OCI-LY1 (cell line): ENCODE results near the gene RANBP17.

Experiments used
- H2AFZ ChIP-seq: fragments of 200-600 bp; sonication (generic), shearing (Covaris generic); 2 replicates; pipeline ENCODE4 v1.6.0; 2014; ENCODE audit warnings: antibody characterized with exemption, mild to moderate bottlenecking, low read length
- H3F3A ChIP-seq: fragments of 200-600 bp; sonication (generic), shearing (Covaris generic); 2 replicates; pipeline ENCODE4 v1.6.0; 2014; ENCODE audit warnings: mild to moderate bottlenecking, antibody characterized with exemption, low read length, moderate library complexity; ENCODE audit not compliant: insufficient read depth
- H3K27ac ChIP-seq: fragments of 200-600 bp; sonication (generic); 2 replicates; pipeline ENCODE4 v1.5.1; 2014; ENCODE audit warnings: low read length, mixed run types, mild to moderate bottlenecking, low read depth; ENCODE audit not compliant: poor library complexity, severe bottlenecking
- H3K27me3 ChIP-seq: fragments of 200-600 bp; sonication (generic); 2 replicates; pipeline ENCODE4 v1.6.0; 2014; ENCODE audit warnings: antibody characterized with exemption, mild to moderate bottlenecking, low read length, moderate library complexity; ENCODE audit not compliant: insufficient read depth
- H3K36me3 ChIP-seq: fragments of 200-600 bp; sonication (generic); 2 replicates; pipeline ENCODE4 v1.6.1; 2014; ENCODE audit warnings: mild to moderate bottlenecking, antibody characterized with exemption, low read length, moderate library complexity, mixed read lengths; ENCODE audit not compliant: insufficient read depth
- H3K4me1 ChIP-seq: fragments of 200-600 bp; sonication (generic); 2 replicates; pipeline ENCODE4 v1.5.1; 2014; ENCODE audit warnings: mild to moderate bottlenecking, low read length, moderate library complexity; ENCODE audit not compliant: insufficient read depth, severe bottlenecking
- H3K4me2 ChIP-seq: fragments of 200-600 bp; sonication (generic), shearing (Covaris generic); 2 replicates; pipeline ENCODE4 v1.6.1; 2014; ENCODE audit warnings: low read length
- H3K4me3 ChIP-seq: fragments of 200-600 bp; sonication (generic); 2 replicates; pipeline ENCODE4 v1.5.1; 2014; ENCODE audit warnings: low read length, low read depth, mild to moderate bottlenecking, mixed read lengths; ENCODE audit not compliant: poor library complexity, severe bottlenecking
- H3K79me2 ChIP-seq: fragments of 200-600 bp; shearing (Covaris generic); 2 replicates; pipeline ENCODE4 v1.6.1; 2016; ENCODE audit warnings: mixed run types, low read length, mixed read lengths; ENCODE audit not compliant: insufficient read depth
- H3K9ac ChIP-seq: fragments of 200-600 bp; sonication (generic), shearing (Covaris generic); 2 replicates; pipeline ENCODE4 v1.6.1; 2014; ENCODE audit warnings: mild to moderate bottlenecking, low read length, mixed read lengths
- H3K9me2 ChIP-seq: fragments of 200-600 bp; sonication (generic), shearing (Covaris generic); 2 replicates; pipeline ENCODE4 v1.6.1; 2014; ENCODE audit warnings: low read depth, mild to moderate bottlenecking, low read length, mixed read lengths
- H3K9me3 ChIP-seq: fragments of 200-600 bp; shearing (Covaris generic); 2 replicates; pipeline ENCODE4 v1.6.1; 2014; ENCODE audit warnings: low read length, mixed read lengths
- H4K20me1 ChIP-seq: fragments of 200-600 bp; sonication (generic), shearing (Covaris generic); 2 replicates; pipeline ENCODE4 v1.6.0; 2016; ENCODE audit warnings: mild to moderate bottlenecking, low read length; ENCODE audit not compliant: insufficient read depth
- CTCF ChIP-seq: fragments of 200-600 bp; sonication (generic), shearing (Covaris generic); IDR thresholded peaks from 2 replicates; pipeline ENCODE4 v1.5.1; 2017; ENCODE audit warnings: mild to moderate bottlenecking, antibody characterized with exemption, low read length, moderate library complexity, mixed read lengths
- EZH2 ChIP-seq: fragments of 200-600 bp; sonication (generic), shearing (Covaris generic); IDR thresholded peaks from 2 replicates; pipeline ENCODE4 v1.8.0; 2017; ENCODE audit warnings: borderline replicate concordance, mixed run types, mild to moderate bottlenecking, antibody characterized with exemption, low read length, moderate library complexity, mixed read lengths

Gene RANBP17

GRCh38 chr5:170818232-170818631 is 43.6 kb upstream of the RANBP17 start:
- no peak overlapping the region for H3K27ac ChIP-seq

GRCh38 chr5:170819824-170820223 is 42.0 kb upstream of the RANBP17 start:
- Histone ChIP-seq H3K9ac (no peak overlapping the region), H3K36me3 (no peaks in the 10 kb centered on the region), H3K27ac (no peak overlapping the region), H4K20me1 (no peaks in the 10 kb centered on the region), H2AFZ (no peak overlapping the region), H3K4me1 (no peaks in the 10 kb centered on the region), H3K79me2 (no peaks in the 10 kb centered on the region), H3K4me3 (no peak overlapping the region), H3K9me2 (no peaks in the 10 kb centered on the region), H3K4me2 (no peak overlapping the region), H3K27me3 (no peaks in the 10 kb centered on the region), H3K9me3 (no peaks in the 10 kb centered on the region), H3F3A (no peaks in the 10 kb centered on the region)
- no peak for TF ChIP-seq EZH2
- TF ChIP-seq CTCF = no peak

More at GRCh38 chr5:170818232-170818631, 43.6 kb upstream of the RANBP17 start:
- H3K9me2 ChIP-seq = no peaks in the 10 kb centered on the region
- no peak for TF ChIP-seq CTCF
- no peak for TF ChIP-seq EZH2
- no peaks in the 10 kb centered on the region for H3K36me3 ChIP-seq
- no peaks in the 10 kb centered on the region for H3K27me3 ChIP-seq
- H3K4me2 ChIP-seq = no peak overlapping the region
- H4K20me1 ChIP-seq = no peaks in the 10 kb centered on the region
- no peaks in the 10 kb centered on the region for H3K4me1 ChIP-seq
- no peak overlapping the region for H2AFZ ChIP-seq
- no peaks in the 10 kb centered on the region for H3K79me2 ChIP-seq
- no peaks in the 10 kb centered on the region for H3K9me3 ChIP-seq
- no peak overlapping the region for H3K4me3 ChIP-seq
- no peaks in the 10 kb centered on the region for H3F3A ChIP-seq
- H3K9ac ChIP-seq = no peak overlapping the region

DNA sequence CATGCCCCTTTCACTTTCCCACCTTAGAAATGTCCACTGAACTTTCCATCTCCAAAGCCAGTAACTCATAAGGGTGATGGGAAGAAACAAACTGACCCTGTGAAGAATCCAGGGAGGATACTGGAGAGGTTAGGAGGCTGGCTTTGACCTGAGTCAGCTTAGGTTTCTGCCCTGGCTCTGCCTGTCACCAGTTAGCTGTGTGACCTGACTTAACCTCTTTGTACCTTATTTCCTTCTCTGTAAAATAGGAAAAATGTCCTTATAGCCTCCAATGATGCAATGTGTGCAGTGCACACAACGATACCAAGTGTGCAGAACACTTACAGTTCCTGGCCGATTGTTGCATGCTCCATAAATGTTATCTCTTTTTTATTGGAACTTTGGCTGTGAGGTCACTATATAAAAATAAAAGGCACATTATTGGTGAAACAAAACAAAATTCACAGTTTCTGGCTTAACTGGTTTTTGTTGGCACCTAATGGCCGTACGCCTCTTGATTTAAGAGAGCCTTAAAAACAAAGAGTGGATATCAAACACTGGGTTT is 40.5 kb upstream of the RANBP17 start:
- Histone ChIP-seq H4K20me1 (no peaks in the 10 kb centered on the region), H3K9ac (no peak overlapping the region), H3K9me3 (no peaks in the 10 kb centered on the region), H3K27me3 (no peaks in the 10 kb centered on the region; the same call in 1 of the 2 replicates), H3K36me3 (no peaks in the 10 kb centered on the region), H3F3A (no peaks in the 10 kb centered on the region), H3K27ac (no peak overlapping the region), H3K4me1 (no peaks in the 10 kb centered on the region), H3K9me2 (no peaks in the 10 kb centered on the region), H3K79me2 (no peaks in the 10 kb centered on the region), H3K4me2 (no peak overlapping the region), H2AFZ (no peak overlapping the region), H3K4me3 (no peak overlapping the region)
- no peak for TF ChIP-seq CTCF
- TF ChIP-seq EZH2 = no peak
